Upper lobe of left lung (tissue), 6 donors: ENCODE measurements around the gene SLC35B2. TPM values are rescaled to one million over a fixed set of nuclear protein-coding genes. Genes with fewer than 3 reads are reported as not detected.

Experiments used
- ATAC-seq, 2 donors: fragments of 200-7000 bp; cut with Tn5 transposase; one replicate each; pipeline ENCODE4 v1.9.1; 2022; ENCODE audit warnings: mild to moderate bottlenecking in 2 of 2, moderate library complexity in 2 of 2; ENCODE audit not compliant: low FRiP score in 2 of 2
- DNase-seq, 2 donors: peaks; one replicate each; pipeline ENCODE4 v3.0.0-alpha.2; 2019 to 2020
- H3K27ac ChIP-seq, 4 donors: fragments of 200-600 bp; sonication (generic); one replicate each; pipeline ENCODE4 v1.5.1; 2016 to 2019
- H3K27me3 ChIP-seq, 4 donors: fragments of 200-600 bp; sonication (generic); one replicate each; pipeline ENCODE4 v1.5.1; 2017 to 2019
- H3K36me3 ChIP-seq, 4 donors: fragments of 200-600 bp; sonication (generic); one replicate each; pipeline ENCODE4 v1.5.1; 2016 to 2019
- H3K4me1 ChIP-seq, 4 donors: fragments of 200-600 bp; sonication (generic); one replicate each; pipeline ENCODE4 v1.5.1; 2018 to 2019
- H3K4me3 ChIP-seq, 4 donors: fragments of 200-600 bp; sonication (generic); one replicate each; pipeline ENCODE4 v1.5.1; 2017 to 2019; ENCODE audit warnings: mild to moderate bottlenecking in 2 of 4, moderate library complexity in 1 of 4
- H3K9me3 ChIP-seq, 4 donors: fragments of 200-600 bp; sonication (generic); one replicate each; pipeline ENCODE4 v1.5.1; 2018 to 2019
- EP300 ChIP-seq, 4 donors: sonication (generic); formaldehyde crosslinking; IDR thresholded peaks; one replicate each; pipeline ENCODE4 v1.5.1; 2017; ENCODE audit warnings: antibody characterized with exemption in 4 of 4, control low read depth in 2 of 4
- POLR2A ChIP-seq, 4 donors: fragments of 450-650 bp; IDR thresholded peaks; one replicate each; pipeline ENCODE4 v1.5.1; 2016 to 2017; ENCODE audit warnings: antibody characterized with exemption in 4 of 4, mild to moderate bottlenecking in 2 of 4
- POLR2AphosphoS5 ChIP-seq, 2 donors: sonication (generic); formaldehyde crosslinking; IDR thresholded peaks; one replicate each; pipeline ENCODE4 v1.5.1; 2017; ENCODE audit warnings: antibody characterized with exemption in 2 of 2
- WGBS, 2 donors: methylation state at CpG; one replicate each; pipeline ENCODE4 v1.1.5; 2017 to 2018; 5-methylcytosine and 5-hydroxymethylcytosine counted together
- total RNA-seq, 6 donors: library from RNA; depleted of rRNA in 4 of 6; stranded (reverse); fragments of >200 nt in 4 of 6; gene quantifications; one replicate each; pipeline versions ENCODE4 v1.1.0 to v1.2.1, GENCODE V29; 2016 to 2021
- TF ChIP-seq, protein P1 (sequence below), 6 experiments: fragments of 450-650 bp in 4 of 6; fragments of 200-600 bp in 2 of 6; sonication (generic) in 2 of 6; IDR thresholded peaks; one replicate each; pipeline ENCODE4 v1.5.1; 2016 to 2019; ENCODE audit warnings: antibody characterized with exemption in 6 of 6
- donor health status: DM: no; HTN: no; CAD: no; lungs with moderate emphysema.
- donor health status: DM: no; HTN: yes; CAD: no; lungs with severe emphysema.

Gene SLC35B2
- total RNA-seq, 6 donors from 2014 or later = 14.6 to 44.8 (median 29.8) TPM

DNA sequence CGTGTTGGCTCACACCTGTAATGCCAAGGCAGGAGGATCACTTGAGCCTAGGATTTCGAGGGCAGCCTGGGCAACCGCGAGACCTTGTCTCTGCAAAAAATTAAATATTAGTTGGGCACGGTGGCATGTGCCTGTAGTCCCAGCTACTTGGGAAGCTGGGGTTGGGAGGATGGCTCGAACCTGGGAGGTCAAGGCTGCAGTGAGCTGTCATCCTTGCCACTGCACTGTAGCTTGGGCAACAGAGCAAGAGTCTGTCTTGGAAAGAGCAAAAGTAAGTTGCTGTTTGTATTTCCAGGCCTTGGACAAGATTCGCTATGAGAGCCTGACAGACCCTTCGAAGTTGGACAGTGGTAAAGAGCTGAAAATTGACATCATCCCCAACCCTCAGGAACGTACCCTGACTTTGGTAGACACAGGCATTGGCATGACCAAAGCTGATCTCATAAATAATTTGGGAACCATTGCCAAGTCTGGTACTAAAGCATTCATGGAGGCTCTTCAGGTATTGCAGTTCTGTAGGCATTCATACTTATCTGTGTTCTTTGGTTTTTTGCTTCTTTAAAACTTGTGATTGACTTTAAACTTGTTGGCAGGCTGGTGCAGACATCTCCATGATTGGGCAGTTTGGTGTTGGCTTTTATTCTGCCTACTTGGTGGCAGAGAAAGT, 8.1 kb downstream of the SLC35B2 start:
- Histone ChIP-seq H3K27ac (peak overlapping the region in 1 of 4 donors; percentile 96), H3K4me1 (peaks cover 15 to 28% (median 23%) of the 10 kb centered on the region in 4 donors), H3K36me3 (peaks cover 46 to 57% (median 54%) of the 10 kb centered on the region in 4 donors), H3K27me3 (no peaks in the 10 kb centered on the region), H3K4me3 (peak overlapping the region in 1 of 4 donors; percentile 79), H3K9me3 (no peaks in the 10 kb centered on the region)
- TF ChIP-seq POLR2A (IDR thresholded peaks at IDR 0.05) (no peak), POLR2AphosphoS5 (IDR thresholded peaks at IDR 0.05) (no peak), EP300 (IDR thresholded peaks at IDR 0.05) (no peak)
- TF ChIP-seq, protein P1, sequence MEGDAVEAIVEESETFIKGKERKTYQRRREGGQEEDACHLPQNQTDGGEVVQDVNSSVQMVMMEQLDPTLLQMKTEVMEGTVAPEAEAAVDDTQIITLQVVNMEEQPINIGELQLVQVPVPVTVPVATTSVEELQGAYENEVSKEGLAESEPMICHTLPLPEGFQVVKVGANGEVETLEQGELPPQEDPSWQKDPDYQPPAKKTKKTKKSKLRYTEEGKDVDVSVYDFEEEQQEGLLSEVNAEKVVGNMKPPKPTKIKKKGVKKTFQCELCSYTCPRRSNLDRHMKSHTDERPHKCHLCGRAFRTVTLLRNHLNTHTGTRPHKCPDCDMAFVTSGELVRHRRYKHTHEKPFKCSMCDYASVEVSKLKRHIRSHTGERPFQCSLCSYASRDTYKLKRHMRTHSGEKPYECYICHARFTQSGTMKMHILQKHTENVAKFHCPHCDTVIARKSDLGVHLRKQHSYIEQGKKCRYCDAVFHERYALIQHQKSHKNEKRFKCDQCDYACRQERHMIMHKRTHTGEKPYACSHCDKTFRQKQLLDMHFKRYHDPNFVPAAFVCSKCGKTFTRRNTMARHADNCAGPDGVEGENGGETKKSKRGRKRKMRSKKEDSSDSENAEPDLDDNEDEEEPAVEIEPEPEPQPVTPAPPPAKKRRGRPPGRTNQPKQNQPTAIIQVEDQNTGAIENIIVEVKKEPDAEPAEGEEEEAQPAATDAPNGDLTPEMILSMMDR (IDR thresholded peaks at IDR 0.05) = no peak
- DNase-seq (no peak), ATAC-seq (no peak)
- 69 to 80% methylated on average over 8 to 9 of the region's 9 CpGs for WGBS, 2 donors

DNA sequence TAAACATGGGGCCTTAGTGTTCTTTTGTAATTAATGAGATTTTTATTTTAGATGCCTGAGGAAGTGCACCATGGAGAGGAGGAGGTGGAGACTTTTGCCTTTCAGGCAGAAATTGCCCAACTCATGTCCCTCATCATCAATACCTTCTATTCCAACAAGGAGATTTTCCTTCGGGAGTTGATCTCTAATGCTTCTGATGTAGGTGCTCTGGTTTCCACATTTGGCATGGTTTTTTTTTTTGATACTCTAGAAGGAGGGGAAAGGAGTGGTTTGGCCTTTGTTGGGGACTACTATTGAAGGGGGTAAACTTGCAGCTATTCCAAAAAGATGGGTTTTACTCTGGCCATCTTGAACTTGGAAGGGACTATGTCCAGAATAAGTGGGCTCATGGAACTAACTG, 8.7 kb downstream of the SLC35B2 start:
- 17 to 35% methylated on average over 1 of the region's 1 CpG for WGBS, 2 donors
- ATAC-seq = no peak
- H3K27ac ChIP-seq = peak overlapping the region; percentile 88 to 99 (median 94)

DNA sequence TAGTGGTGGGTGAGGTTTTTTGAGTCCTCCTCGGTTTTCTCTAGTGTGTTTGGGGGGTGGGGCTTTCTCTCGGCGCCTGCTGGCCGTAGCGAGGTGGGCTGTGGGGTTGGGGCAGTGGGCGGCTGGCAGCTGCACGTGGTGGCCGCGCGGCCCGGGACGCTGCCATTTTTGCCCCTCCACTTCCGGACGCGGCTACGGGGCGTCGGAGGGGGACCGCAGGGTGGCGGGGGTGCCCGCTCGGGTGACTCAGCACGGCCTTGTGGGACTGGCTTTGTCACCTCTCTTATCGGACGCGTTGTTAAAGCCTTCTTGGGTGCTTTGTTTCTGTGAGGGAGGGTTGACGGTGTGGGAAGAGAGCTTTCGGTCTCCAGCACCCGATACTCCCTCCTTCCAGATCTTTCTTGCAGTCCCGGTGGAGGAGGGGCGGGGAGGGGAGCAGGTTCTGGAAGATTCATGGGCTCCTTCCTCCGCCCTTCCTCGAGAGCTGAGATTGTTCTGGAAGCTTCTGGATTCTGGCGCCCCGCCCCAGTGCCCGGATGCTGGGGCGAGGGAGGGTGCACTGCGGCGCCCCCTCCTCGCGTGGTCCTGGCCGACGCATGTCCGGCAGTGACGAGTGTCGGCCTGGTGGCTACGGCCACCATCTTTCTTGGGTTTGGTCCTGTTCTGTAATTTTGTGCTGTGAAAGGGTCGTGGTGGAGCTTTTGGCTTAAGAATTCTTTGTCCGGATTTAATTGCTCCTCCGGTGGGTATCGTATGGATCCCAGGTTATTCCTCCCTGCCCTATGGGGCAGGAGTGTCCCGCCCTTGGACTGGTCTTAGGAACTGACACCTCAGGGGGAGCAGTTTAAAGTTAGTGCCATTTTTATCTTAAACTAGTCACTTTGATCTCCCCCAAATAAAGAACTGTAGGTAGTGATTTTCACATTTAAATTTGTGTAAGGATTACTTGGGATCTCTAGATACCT, 9.7 kb downstream of the SLC35B2 start:
- Histone ChIP-seq H3K9me3 (no peaks in the 10 kb centered on the region), H3K27me3 (no peaks in the 10 kb centered on the region), H3K27ac (peak overlapping the region; percentile 88 to 99 (median 94)), H3K4me3 (peak overlapping the region; percentile 79 to 98 (median 87)), H3K4me1 (peaks cover 15 to 28% (median 23%) of the 10 kb centered on the region in 4 donors), H3K36me3 (peaks cover 33 to 41% (median 38%) of the 10 kb centered on the region in 4 donors)
- TF ChIP-seq, protein P1 (IDR thresholded peaks at IDR 0.05) = no peak
- peak; percentile 65 to 82 for TF ChIP-seq POLR2AphosphoS5 (IDR thresholded peaks at IDR 0.05)
- ATAC-seq (peak; percentile 70 to 84), DNase-seq (peak; percentile 77 to 94)
- WGBS, 2 donors = 1% methylated on average over 16 to 32 of the region's 52 CpGs

More for the DNA sequence above, 8.7 kb downstream of the SLC35B2 start:
- H3K9me3 ChIP-seq = no peaks in the 10 kb centered on the region
- TF ChIP-seq, protein P1 (IDR thresholded peaks at IDR 0.05) = no peak
- TF ChIP-seq POLR2A (IDR thresholded peaks at IDR 0.05) (no peak), POLR2AphosphoS5 (IDR thresholded peaks at IDR 0.05) (no peak), EP300 (IDR thresholded peaks at IDR 0.05) (no peak)
- peaks cover 15 to 28% (median 23%) of the 10 kb centered on the region in 4 donors for H3K4me1 ChIP-seq
- H3K4me3 ChIP-seq = peak overlapping the region in 3 of 4 donors; percentile 79 to 98 (median 88)
- no peak for DNase-seq
- H3K27me3 ChIP-seq = no peaks in the 10 kb centered on the region
- peaks cover 41 to 51% (median 48%) of the 10 kb centered on the region in 4 donors for H3K36me3 ChIP-seq

DNA sequence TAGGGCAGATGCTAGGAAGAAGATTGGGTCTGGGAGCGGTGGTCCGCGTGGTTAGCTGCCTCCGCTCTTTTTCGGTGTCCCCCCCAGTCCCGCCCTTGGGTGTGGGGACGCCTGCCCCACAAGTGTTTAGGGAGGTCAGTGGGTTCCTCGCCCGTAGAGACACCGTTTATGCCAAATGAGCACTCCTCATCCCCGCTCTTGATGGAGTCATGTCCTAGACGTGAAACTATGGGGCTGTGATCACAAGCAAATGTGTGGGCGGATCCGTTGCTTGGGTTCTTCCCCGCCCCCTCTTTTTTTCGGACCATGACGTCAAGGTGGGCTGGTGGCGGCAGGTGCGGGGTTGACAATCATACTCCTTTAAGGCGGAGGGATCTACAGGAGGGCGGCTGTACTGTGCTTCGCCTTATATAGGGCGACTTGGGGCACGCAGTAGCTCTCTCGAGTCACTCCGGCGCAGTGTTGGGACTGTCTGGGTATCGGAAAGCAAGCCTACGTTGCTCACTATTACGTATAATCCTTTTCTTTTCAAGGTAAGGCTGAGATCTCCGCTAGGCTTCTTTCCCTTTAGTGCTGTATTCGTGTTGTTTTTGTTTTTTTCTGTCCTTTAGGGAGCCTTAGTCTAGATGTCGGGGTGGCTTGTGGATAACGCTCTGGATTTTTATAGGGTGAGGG, 10.5 kb downstream of the SLC35B2 start, which contains the start of gene HSP90AB1:
TSS of gene HSP90AB1 (plus strand) at position 439 of the 675 bp plus-strand sequence. CDS start 1,529 bp downstream, outside the sequence.
- TF ChIP-seq, protein P1 (IDR thresholded peaks at IDR 0.05) = no peak
- TF ChIP-seq POLR2AphosphoS5 (IDR thresholded peaks at IDR 0.05) (peak; percentile 99 to 100), EP300 (IDR thresholded peaks at IDR 0.05) (peak in 1 of 4 donors; percentile 88), POLR2A (IDR thresholded peaks at IDR 0.05) (peak; percentile 95 to 99 (median 96))
- WGBS, 2 donors = 0 to 1% methylated on average over 23 to 34 of the region's 34 CpGs
- Histone ChIP-seq H3K4me1 (peaks cover 15 to 28% (median 23%) of the 10 kb centered on the region in 4 donors), H3K9me3 (no peaks in the 10 kb centered on the region), H3K27ac (peak within 1 kb of the TSS; percentile 88 to 99 (median 94)), H3K27me3 (no peaks in the 10 kb centered on the region), H3K36me3 (peaks cover 25 to 33% (median 30%) of the 10 kb centered on the region in 4 donors), H3K4me3 (peak within 1 kb of the TSS; percentile 79 to 98 (median 87))
- DNase-seq (peak; percentile 72 to 96), ATAC-seq (peak; percentile 95 to 96)
